Neural crest cell (in vitro differentiated cells): ENCODE measurements around the gene DKK3. TPM values are rescaled to one million over a fixed set of nuclear protein-coding genes. Genes with fewer than 3 reads are reported as not detected.

Experiments
- DNase-seq: peaks from one replicate; pipeline ENCODE4 v3.0.0; 2021; ENCODE audit warnings: low read depth, mixed read lengths, low spot score
- H3K27ac Mint-ChIP-seq: one replicate; pipeline ENCODE4 v1.8.0; 2021; ENCODE audit warnings: mild to moderate bottlenecking, mixed read lengths; ENCODE audit not compliant: unreplicated experiment
- H3K27me3 Mint-ChIP-seq: 2 replicates; pipeline ENCODE4 v1.8.0; 2021; ENCODE audit warnings: low read depth, mild to moderate bottlenecking, mixed read lengths
- H3K36me3 Mint-ChIP-seq: 2 replicates; pipeline ENCODE4 v1.8.0; 2021; ENCODE audit warnings: low read depth, mild to moderate bottlenecking, mixed read lengths
- H3K4me1 Mint-ChIP-seq: 2 replicates; pipeline ENCODE4 v1.8.0; 2021; ENCODE audit warnings: mixed read lengths
- H3K4me3 Mint-ChIP-seq: one replicate; pipeline ENCODE4 v1.8.0; 2021; ENCODE audit warnings: mild to moderate bottlenecking, mixed read lengths
- H3K9me3 Mint-ChIP-seq: 2 replicates; pipeline ENCODE4 v1.8.0; 2021; ENCODE audit warnings: mixed read lengths
- CTCF ChIP-seq: fragments of 200-600 bp; sonication (generic); conservative IDR thresholded peaks from 2 replicates; pipeline ENCODE4 v1.5.0; 2021; ENCODE audit warnings: antibody characterized with exemption, mild to moderate bottlenecking
- total RNA-seq: library from RNA; stranded (reverse); gene quantifications from 2 replicates; pipeline ENCODE4 v1.2.1, GENCODE V29; 2021

Gene DKK3
- total RNA-seq, 1 donor from 2014 or later, result 21.0 TPM

GRCh38 chr11:11958403-11959231 lies 49.8 kb downstream of the DKK3 start:
- H3K4me1 Mint-ChIP-seq, result peaks cover 23% of the 10 kb centered on the region
- H3K36me3 Mint-ChIP-seq, result peaks cover 27% of the 10 kb centered on the region
- no peaks in the 10 kb centered on the region for H3K27me3 Mint-ChIP-seq
- no peak overlapping the region for H3K4me3 Mint-ChIP-seq
- no peak overlapping the region for H3K27ac Mint-ChIP-seq
- no peak for DNase-seq
- no peaks in the 10 kb centered on the region for H3K9me3 Mint-ChIP-seq
- TF ChIP-seq CTCF, result no peak

GRCh38 chr11:11956006-11956405 lies 52.4 kb downstream of the DKK3 start:
- Mint-ChIP-seq H3K9me3 (no peaks in the 10 kb centered on the region), H3K27me3 (no peaks in the 10 kb centered on the region), H3K36me3 (peaks cover 29% of the 10 kb centered on the region), H3K27ac (no peak overlapping the region), H3K4me1 (peaks cover 23% of the 10 kb centered on the region), H3K4me3 (no peak overlapping the region)
- TF ChIP-seq CTCF, result no peak
- no peak for DNase-seq

- Mint-ChIP-seq H3K4me1 (no peaks in the 10 kb centered on the region), H3K36me3 (peaks cover 20% of the 10 kb centered on the region), H3K4me3 (no peak overlapping the region), H3K27me3 (no peaks in the 10 kb centered on the region), H3K27ac (no peak overlapping the region), H3K9me3 (no peaks in the 10 kb centered on the region)
- DNase-seq, result no peak
- TF ChIP-seq CTCF, result no peak
Measured at GRCh38 chr11:11952036-11952435, 56.4 kb downstream of the DKK3 start.

GRCh38 chr11:11949482-11949881 lies 58.9 kb downstream of the DKK3 start:
- no peaks in the 10 kb centered on the region for H3K27me3 Mint-ChIP-seq
- H3K4me3 Mint-ChIP-seq, result no peak overlapping the region
- TF ChIP-seq CTCF, result no peak
- no peak overlapping the region for H3K27ac Mint-ChIP-seq
- DNase-seq, result no peak
- no peaks in the 10 kb centered on the region for H3K4me1 Mint-ChIP-seq
- no peaks in the 10 kb centered on the region for H3K9me3 Mint-ChIP-seq
- H3K36me3 Mint-ChIP-seq, result peaks cover 13% of the 10 kb centered on the region

- Mint-ChIP-seq H3K4me3 (no peak overlapping the region), H3K36me3 (peaks cover 13% of the 10 kb centered on the region), H3K4me1 (no peaks in the 10 kb centered on the region), H3K27ac (peak overlapping the region; percentile 89), H3K9me3 (no peaks in the 10 kb centered on the region), H3K27me3 (no peaks in the 10 kb centered on the region)
- TF ChIP-seq CTCF, result no peak
- DNase-seq, result no peak
Measured at GRCh38 chr11:11948242-11948947, 60.0 kb downstream of the DKK3 start.
